HAP-1 (cell line): Measurements from ENCODE around the gene YKT6.

Experiments used
- DNase-seq, 2 experiments: peaks; one replicate each; pipeline ENCODE4 v3.0.0-alpha.2; 2016 to 2020; ENCODE audit warnings: low spot score in 2 of 2
- H3K27me3 ChIP-seq: fragments of 250-450 bp; sonication (Bioruptor Pico); 2 replicates; pipeline ENCODE4 v1.5.1; 2020; ENCODE audit warnings: low read depth, mild to moderate bottlenecking, moderate library complexity
- H3K36me3 ChIP-seq: fragments of 250-450 bp; sonication (Bioruptor Pico); replicated peaks from 2 replicates; pipeline ENCODE4 v1.5.1; 2020; ENCODE audit warnings: mild to moderate bottlenecking
- H3K4me1 ChIP-seq: fragments of 250-450 bp; sonication (Bioruptor Pico); 2 replicates; pipeline ENCODE4 v1.5.1; 2020; ENCODE audit warnings: mild to moderate bottlenecking
- H3K4me3 ChIP-seq: fragments of 250-450 bp; sonication (Bioruptor Pico); 2 replicates; pipeline ENCODE4 v1.5.1; 2020; ENCODE audit warnings: mild to moderate bottlenecking, moderate library complexity
- H3K9me3 ChIP-seq: fragments of 250-450 bp; sonication (Bioruptor Pico); 2 replicates; pipeline ENCODE4 v1.5.1; 2020; ENCODE audit warnings: mild to moderate bottlenecking, moderate library complexity
- in situ Hi-C: fragments of 300-500 bp; cut with MboI; formaldehyde crosslinking; loops from 3 replicates; pipeline ENCODE4 v1.14.3; 2020; ENCODE audit warnings: low sequenced_read_pairs, inconsistent platforms, mixed read lengths

YKT6 gene

GRCh38 chr7:44212581-44213184, 11.9 kb downstream of the YKT6 start:
- H3K36me3 ChIP-seq, result peaks cover 54% of the 10 kb centered on the region
- in situ Hi-C loops, result no loop called here
- H3K9me3 ChIP-seq, result no peaks in the 10 kb centered on the region
- H3K4me3 ChIP-seq, result no peak overlapping the region
- no peak for DNase-seq
- H3K27me3 ChIP-seq, result no peaks in the 10 kb centered on the region
- H3K4me1 ChIP-seq, result no peaks in the 10 kb centered on the region

- in situ Hi-C loops, result no loop called here
- no peak for DNase-seq
- peaks cover 47% of the 10 kb centered on the region for H3K36me3 ChIP-seq
Observed at GRCh38 chr7:44213206-44213876, 12.6 kb downstream of the YKT6 start.

GRCh38 chr7:44213877-44214388, 13.2 kb downstream of the YKT6 start:
- peaks cover 41% of the 10 kb centered on the region for H3K36me3 ChIP-seq
- no peaks in the 10 kb centered on the region for H3K9me3 ChIP-seq
- no peak for DNase-seq
- in situ Hi-C loops, result no loop called here
- H3K4me3 ChIP-seq, result no peak overlapping the region
- H3K27me3 ChIP-seq, result no peaks in the 10 kb centered on the region
- H3K4me1 ChIP-seq, result no peaks in the 10 kb centered on the region

More at GRCh38 chr7:44213206-44213876, 12.6 kb downstream of the YKT6 start:
- no peaks in the 10 kb centered on the region for H3K9me3 ChIP-seq
- no peak overlapping the region for H3K4me3 ChIP-seq
- no peaks in the 10 kb centered on the region for H3K27me3 ChIP-seq
- no peaks in the 10 kb centered on the region for H3K4me1 ChIP-seq

DNA sequence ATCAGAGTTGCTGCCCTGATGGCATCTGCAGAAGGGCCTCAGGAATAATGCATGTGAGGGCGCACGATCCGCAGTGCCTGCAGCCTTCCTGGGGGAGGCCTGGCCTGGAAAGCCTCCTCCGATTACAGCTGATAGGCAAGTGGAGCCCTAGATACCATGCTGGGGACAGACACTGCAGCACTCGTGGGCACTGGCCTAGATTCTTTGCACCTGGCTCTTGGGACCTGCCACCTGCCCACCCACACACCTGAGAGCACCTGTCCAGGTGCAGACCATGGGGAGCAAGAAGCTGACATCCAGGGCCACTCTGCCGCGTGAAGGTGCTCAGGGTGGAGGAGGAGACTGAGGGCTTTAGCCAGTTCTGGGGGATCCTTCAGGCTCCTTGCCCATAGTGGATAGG, 14.8 kb downstream of the YKT6 start:
- Histone ChIP-seq H3K4me3 (no peak overlapping the region), H3K4me1 (no peaks in the 10 kb centered on the region), H3K36me3 (peaks cover 25% of the 10 kb centered on the region), H3K27me3 (no peaks in the 10 kb centered on the region), H3K9me3 (no peaks in the 10 kb centered on the region)
- DNase-seq, result no peak
- in situ Hi-C loops, result no loop called here

GRCh38 chr7:44216019-44216418, 15.2 kb downstream of the YKT6 start:
- H3K9me3 ChIP-seq, result no peaks in the 10 kb centered on the region
- H3K27me3 ChIP-seq, result no peaks in the 10 kb centered on the region
- H3K36me3 ChIP-seq, result peaks cover 22% of the 10 kb centered on the region
- H3K4me3 ChIP-seq, result no peak overlapping the region
- in situ Hi-C loops, result no loop called here
- DNase-seq, result no peak
- no peaks in the 10 kb centered on the region for H3K4me1 ChIP-seq

- H3K27me3 ChIP-seq, result no peaks in the 10 kb centered on the region
- in situ Hi-C loops, result no loop called here
- no peak for DNase-seq
- no peaks in the 10 kb centered on the region for H3K4me1 ChIP-seq
- no peak overlapping the region for H3K4me3 ChIP-seq
- H3K36me3 ChIP-seq, result peaks cover 16% of the 10 kb centered on the region
- no peaks in the 10 kb centered on the region for H3K9me3 ChIP-seq
Observed at GRCh38 chr7:44216521-44217222, 15.9 kb downstream of the YKT6 start.

DNA sequence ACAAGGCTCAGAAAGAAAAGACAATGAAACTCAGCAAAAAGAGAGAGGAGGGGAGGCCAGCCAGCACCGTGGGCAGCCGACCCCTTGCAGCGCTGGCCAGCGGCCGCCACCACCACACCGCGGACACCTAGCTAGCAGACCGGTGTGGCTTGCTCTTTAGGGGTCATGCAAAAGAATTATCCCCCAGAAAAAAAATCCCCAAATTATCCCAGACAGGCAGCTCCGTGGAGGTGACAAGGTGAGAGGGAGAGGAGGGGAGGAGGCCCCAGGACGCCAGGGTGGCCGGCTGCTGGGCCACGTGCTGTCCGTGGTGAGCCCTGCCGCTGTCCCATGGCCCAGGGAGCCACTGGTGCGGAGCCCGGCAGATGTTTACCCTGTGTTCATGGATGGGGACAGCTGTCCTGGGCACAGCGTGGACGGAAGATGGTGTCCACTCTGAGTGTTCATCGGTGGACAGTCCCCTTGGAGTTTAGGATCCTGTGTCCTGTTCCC, 16.5 kb downstream of the YKT6 start:
- no peak for DNase-seq
- Histone ChIP-seq H3K4me3 (no peak overlapping the region), H3K9me3 (no peaks in the 10 kb centered on the region), H3K36me3 (peaks cover 11% of the 10 kb centered on the region), H3K27me3 (no peaks in the 10 kb centered on the region), H3K4me1 (no peaks in the 10 kb centered on the region)
- in situ Hi-C loops, result no loop called here

- Histone ChIP-seq H3K9me3 (no peaks in the 10 kb centered on the region), H3K4me1 (no peaks in the 10 kb centered on the region), H3K27me3 (no peaks in the 10 kb centered on the region), H3K36me3 (peaks cover 6% of the 10 kb centered on the region), H3K4me3 (no peak overlapping the region)
- in situ Hi-C loops, result no loop called here
- no peak for DNase-seq
Observed at GRCh38 chr7:44217852-44218402, 17.1 kb downstream of the YKT6 start.

- Histone ChIP-seq H3K36me3 (no peaks in the 10 kb centered on the region), H3K27me3 (no peaks in the 10 kb centered on the region), H3K9me3 (no peaks in the 10 kb centered on the region), H3K4me3 (no peak overlapping the region), H3K4me1 (no peaks in the 10 kb centered on the region)
- no peak for DNase-seq
- in situ Hi-C loops, result no loop called here
Observed at GRCh38 chr7:44218418-44219201, 17.8 kb downstream of the YKT6 start.

GRCh38 chr7:44219371-44220045, 18.7 kb downstream of the YKT6 start:
- in situ Hi-C loops, result no loop called here
- peaks cover 1% of the 10 kb centered on the region for H3K27me3 ChIP-seq
- H3K4me3 ChIP-seq, result no peak overlapping the region
- no peak for DNase-seq
- no peaks in the 10 kb centered on the region for H3K4me1 ChIP-seq
- no peaks in the 10 kb centered on the region for H3K9me3 ChIP-seq
- no peaks in the 10 kb centered on the region for H3K36me3 ChIP-seq

- H3K36me3 ChIP-seq, result no peaks in the 10 kb centered on the region
- H3K9me3 ChIP-seq, result no peaks in the 10 kb centered on the region
- in situ Hi-C loops, result no loop called here
- H3K4me3 ChIP-seq, result no peak overlapping the region
- DNase-seq, result no peak
- H3K27me3 ChIP-seq, result peaks cover 6% of the 10 kb centered on the region
- H3K4me1 ChIP-seq, result no peaks in the 10 kb centered on the region
Observed at GRCh38 chr7:44220046-44220357, 19.2 kb downstream of the YKT6 start.

DNA sequence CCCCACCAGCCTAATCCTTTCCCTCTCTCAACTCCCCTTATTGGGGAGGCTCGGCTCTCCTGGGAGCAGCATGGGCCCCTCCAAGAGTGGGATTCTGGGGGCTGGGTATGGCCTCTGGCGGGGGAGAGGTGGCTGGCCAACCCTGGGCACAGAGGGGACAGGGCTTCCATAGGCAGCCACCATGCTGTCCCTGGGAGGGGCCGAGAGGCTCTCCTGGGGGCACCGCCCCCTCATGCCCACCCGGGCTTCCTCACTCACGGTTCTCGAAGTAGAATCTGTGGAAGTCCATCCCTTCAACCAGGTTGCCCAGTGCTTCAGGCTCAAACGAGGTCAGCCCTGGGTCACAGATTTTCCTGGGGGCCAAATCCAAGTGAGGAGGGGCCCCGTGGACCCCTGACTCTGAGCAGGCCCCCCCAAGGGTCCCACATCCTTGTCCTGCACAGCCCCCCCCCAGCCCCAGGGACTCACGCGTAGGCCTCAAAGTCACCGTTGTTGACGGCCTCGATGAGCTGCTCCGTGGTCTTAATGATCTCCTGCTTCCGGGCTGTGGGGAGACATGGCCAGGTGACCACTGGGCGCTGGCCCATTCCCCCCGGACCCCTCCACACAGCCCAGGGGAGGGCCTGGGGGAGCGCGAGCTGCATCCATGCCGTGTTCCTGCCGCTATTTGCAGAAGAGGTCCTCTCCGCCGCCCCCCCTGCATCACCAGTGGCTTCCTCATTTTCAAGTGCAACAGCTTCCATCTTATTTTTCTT, 19.8 kb downstream of the YKT6 start:
- Histone ChIP-seq H3K36me3 (no peaks in the 10 kb centered on the region), H3K4me1 (no peaks in the 10 kb centered on the region), H3K9me3 (no peaks in the 10 kb centered on the region), H3K27me3 (peaks cover 10% of the 10 kb centered on the region), H3K4me3 (no peak overlapping the region)
- in situ Hi-C loops, result no loop called here
- DNase-seq, result no peak
